Hepatocyte (in vitro differentiated cells): Measurements from ENCODE around the gene KCNK3. TPM values are rescaled to one million over a fixed set of nuclear protein-coding genes. Genes with fewer than 3 reads are reported as not detected.

Experiments used
- DNase-seq: peaks from one replicate; pipeline ENCODE4 v3.0.0-alpha.2; 2016; ENCODE audit warnings: low spot score
- H2AFZ ChIP-seq: fragments of 200-600 bp; sonication (generic); 2 replicates; pipeline ENCODE4 v1.6.0; 2016; ENCODE audit warnings: antibody characterized with exemption, mild to moderate bottlenecking
- H3K27ac ChIP-seq: fragments of 200-600 bp; sonication (generic); 2 replicates; pipeline ENCODE4 v1.5.1; 2016; ENCODE audit warnings: mild to moderate bottlenecking
- H3K27me3 ChIP-seq: fragments of 200-600 bp; sonication (generic); 2 replicates; pipeline ENCODE4 v1.6.1; 2016
- H3K36me3 ChIP-seq: fragments of 200-600 bp; sonication (generic); replicated peaks from 2 replicates; pipeline ENCODE4 v1.5.1; 2016; ENCODE audit warnings: low read depth; ENCODE audit not compliant: insufficient read depth
- H3K4me1 ChIP-seq: fragments of 200-600 bp; sonication (generic); 2 replicates; pipeline ENCODE4 v1.5.1; 2016; ENCODE audit warnings: mild to moderate bottlenecking, moderate library complexity; ENCODE audit not compliant: insufficient read depth
- H3K4me2 ChIP-seq: fragments of 200-600 bp; sonication (generic); 2 replicates; pipeline ENCODE4 v1.6.0; 2016
- H3K4me3 ChIP-seq: fragments of 200-600 bp; sonication (generic); 2 replicates; pipeline ENCODE4 v1.5.1; 2016; ENCODE audit warnings: mild to moderate bottlenecking
- H3K79me2 ChIP-seq: fragments of 200-600 bp; sonication (generic); 2 replicates; pipeline ENCODE4 v1.6.0; 2017; ENCODE audit warnings: mild to moderate bottlenecking
- H3K9me2 ChIP-seq: fragments of 200-600 bp; sonication (generic); replicated peaks from 2 replicates; pipeline ENCODE4 v1.6.0; 2017; ENCODE audit warnings: mild to moderate bottlenecking; ENCODE audit not compliant: insufficient read depth
- H3K9me3 ChIP-seq: fragments of 200-600 bp; sonication (generic); 2 replicates; pipeline ENCODE4 v1.5.1; 2016; ENCODE audit warnings: low read depth, mild to moderate bottlenecking
- H4K20me1 ChIP-seq: fragments of 200-600 bp; sonication (generic); 2 replicates; pipeline ENCODE4 v1.6.0; 2016; ENCODE audit warnings: mild to moderate bottlenecking; ENCODE audit not compliant: insufficient read depth, poor library complexity, severe bottlenecking
- CTCF ChIP-seq: fragments of 200-600 bp; sonication (generic); IDR thresholded peaks from 2 replicates; pipeline ENCODE4 v1.5.1; 2016; ENCODE audit warnings: antibody characterized with exemption, mild to moderate bottlenecking; ENCODE audit not compliant: poor library complexity
- EZH2 ChIP-seq: fragments of 200-600 bp; sonication (generic); IDR thresholded peaks from 2 replicates; pipeline ENCODE4 v1.6.1; 2016; ENCODE audit warnings: antibody characterized with exemption, mild to moderate bottlenecking, borderline replicate concordance
- EZH2phosphoT487 ChIP-seq: fragments of 200-600 bp; sonication (generic); IDR thresholded peaks from one replicate; pipeline ENCODE4 v1.6.1; 2018; ENCODE audit warnings: antibody characterized with exemption, mild to moderate bottlenecking, low read depth, moderate library complexity; ENCODE audit not compliant: unreplicated experiment, severe bottlenecking
- WGBS: methylation state at CpG from one replicate; pipeline ENCODE4 v1.1.6; 2016; ENCODE audit warnings: low lambda C conversion rate; ENCODE audit errors: missing lambda C conversion rate; 5-methylcytosine and 5-hydroxymethylcytosine counted together
- polyA plus RNA-seq: library from polyadenylated mRNA; unstranded; fragments of >200 nt; fragmentation: Nextera tagmentation; extraction: Ambion mirVana; gene quantifications from 2 replicates; pipeline ENCODE4 v1.2.1, GENCODE V29; 2016
- total RNA-seq: library from RNA; depleted of rRNA; stranded (reverse); fragments of >200 nt; gene quantifications from 2 replicates; pipeline ENCODE4 v1.2.3, GENCODE V29; 2014

KCNK3 gene
- total and polyA plus RNA-seq, 2 experiments from 2014 or later = 8.2 to 9.4 TPM

- Histone ChIP-seq H4K20me1 (no peaks in the 10 kb centered on the region), H3K27me3 (peaks cover 5% of the 10 kb centered on the region), H3K9me2 (no peaks in the 10 kb centered on the region), H3K4me3 (no peak overlapping the region), H2AFZ (no peak overlapping the region), H3K4me2 (no peak overlapping the region), H3K27ac (peak overlapping the region; percentile 90), H3K4me1 (peaks cover 45% of the 10 kb centered on the region), H3K9me3 (no peaks in the 10 kb centered on the region), H3K36me3 (no peaks in the 10 kb centered on the region), H3K79me2 (no peaks in the 10 kb centered on the region)
- 60% methylated on average over 7 of the region's 7 CpGs for WGBS
- DNase-seq = no peak
- TF ChIP-seq EZH2 (no peak), EZH2phosphoT487 (no peak), CTCF (no peak)
Measured at GRCh38 chr2:26649322-26649721, 43.2 kb upstream of the KCNK3 start.

- Histone ChIP-seq H3K9me2 (no peaks in the 10 kb centered on the region), H3K4me1 (peaks cover 45% of the 10 kb centered on the region), H2AFZ (no peak overlapping the region), H3K27ac (peak overlapping the region; percentile 90), H4K20me1 (no peaks in the 10 kb centered on the region), H3K36me3 (no peaks in the 10 kb centered on the region), H3K9me3 (no peaks in the 10 kb centered on the region), H3K27me3 (no peaks in the 10 kb centered on the region), H3K79me2 (no peaks in the 10 kb centered on the region), H3K4me3 (no peak overlapping the region), H3K4me2 (no peak overlapping the region)
- no peak for DNase-seq
- TF ChIP-seq EZH2 (no peak), CTCF (no peak), EZH2phosphoT487 (no peak)
- WGBS = 86% methylated on average over 12 of the region's 12 CpGs
Measured at GRCh38 chr2:26649992-26650712, 42.4 kb upstream of the KCNK3 start.

- WGBS = 90% methylated on average over 12 of the region's 12 CpGs
- H3K4me1 ChIP-seq = peaks cover 45% of the 10 kb centered on the region
- no peaks in the 10 kb centered on the region for H3K9me3 ChIP-seq
- no peaks in the 10 kb centered on the region for H3K27me3 ChIP-seq
- H3K4me2 ChIP-seq = no peak overlapping the region
- no peaks in the 10 kb centered on the region for H3K9me2 ChIP-seq
- DNase-seq = no peak
- H2AFZ ChIP-seq = no peak overlapping the region
- no peaks in the 10 kb centered on the region for H4K20me1 ChIP-seq
- H3K4me3 ChIP-seq = no peak overlapping the region
- no peak for TF ChIP-seq EZH2
- TF ChIP-seq EZH2phosphoT487 = no peak
- no peak for TF ChIP-seq CTCF
- H3K36me3 ChIP-seq = no peaks in the 10 kb centered on the region
- peak overlapping the region; percentile 90 for H3K27ac ChIP-seq
- H3K79me2 ChIP-seq = no peaks in the 10 kb centered on the region
Measured at GRCh38 chr2:26650713-26651469, 41.6 kb upstream of the KCNK3 start.
